Stimulated activated CD4-positive, alpha-beta T cell treated with anti-CD3 and anti-CD28 coated beads, Interleukin-2, amount 100 ng/mL, for 48 hours (primary cell): Measurements from ENCODE around the gene ALDH1A2.

Experiments
- DNase-seq, 2 donors: peaks; one replicate each; pipeline ENCODE4 v3.0.0-alpha.2; 2020

Gene ALDH1A2

GRCh38 chr15:57931570-57931969, 133.9 kb downstream of the ALDH1A2 start:
- no peak for DNase-seq

- no peak for DNase-seq
Measured at GRCh38 chr15:57927091-57927631, 138.3 kb downstream of the ALDH1A2 start.

DNA sequence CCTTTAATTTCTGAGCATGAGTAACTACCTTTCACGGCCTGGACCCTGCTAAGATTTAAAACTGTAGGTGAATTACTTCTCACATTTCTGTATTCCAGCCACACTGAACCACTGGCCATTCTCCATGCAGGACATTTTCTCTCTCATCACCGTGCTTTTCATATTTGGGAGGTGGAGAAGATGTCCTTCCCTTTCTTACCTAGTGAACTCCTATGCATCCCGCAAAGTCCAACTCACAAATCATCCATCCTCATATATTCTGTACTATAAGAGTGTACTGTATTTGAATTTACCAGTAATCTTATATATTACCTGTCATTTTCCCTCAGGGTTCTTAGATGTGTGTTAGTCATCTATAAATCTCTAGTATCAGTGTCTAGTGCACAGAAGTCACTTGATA, 139.9 kb downstream of the ALDH1A2 start:
- no peak for DNase-seq

DNA sequence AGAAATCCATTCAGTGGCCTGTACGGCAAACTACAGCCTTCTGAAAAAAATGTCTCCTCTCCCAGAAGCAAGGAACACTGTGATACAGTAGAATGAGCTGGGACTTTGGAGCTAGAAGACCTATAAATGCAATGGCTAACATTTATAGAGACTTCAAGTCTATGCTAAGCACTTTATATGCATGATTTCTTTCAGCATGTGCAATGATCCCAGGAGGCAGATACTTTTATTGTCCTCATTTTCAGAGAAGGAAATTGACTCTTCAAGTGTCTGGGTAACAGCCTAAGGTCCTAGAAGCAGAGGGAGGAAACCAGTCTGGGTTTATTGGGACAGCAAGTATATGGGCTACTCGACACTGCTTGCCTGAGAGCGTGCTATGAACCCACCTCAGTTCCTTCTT, 140.9 kb downstream of the ALDH1A2 start:
- no peak for DNase-seq

GRCh38 chr15:57923750-57924149, 141.8 kb downstream of the ALDH1A2 start:
- DNase-seq: no peak

DNA sequence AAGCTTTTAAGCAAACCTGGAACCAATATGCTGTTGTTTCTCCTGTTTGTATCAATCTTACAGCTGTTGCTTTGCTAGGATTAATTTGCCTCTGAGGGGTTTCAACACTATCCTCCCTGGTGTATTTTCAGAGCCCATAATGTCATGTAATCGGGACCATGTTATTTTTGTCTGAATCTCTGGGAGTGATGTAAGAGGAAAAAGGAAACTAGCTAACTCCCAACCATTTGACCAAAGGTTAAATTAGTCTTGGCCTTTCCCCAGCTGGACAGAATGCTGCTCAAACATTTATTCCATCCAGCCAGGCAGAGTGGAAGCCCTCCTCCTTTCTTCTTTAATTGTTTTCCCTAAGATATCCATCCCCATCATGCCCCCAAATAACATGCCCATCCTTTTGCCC, 142.2 kb downstream of the ALDH1A2 start:
- DNase-seq: no peak

GRCh38 chr15:57922776-57923175, 142.7 kb downstream of the ALDH1A2 start:
- no peak for DNase-seq

DNA sequence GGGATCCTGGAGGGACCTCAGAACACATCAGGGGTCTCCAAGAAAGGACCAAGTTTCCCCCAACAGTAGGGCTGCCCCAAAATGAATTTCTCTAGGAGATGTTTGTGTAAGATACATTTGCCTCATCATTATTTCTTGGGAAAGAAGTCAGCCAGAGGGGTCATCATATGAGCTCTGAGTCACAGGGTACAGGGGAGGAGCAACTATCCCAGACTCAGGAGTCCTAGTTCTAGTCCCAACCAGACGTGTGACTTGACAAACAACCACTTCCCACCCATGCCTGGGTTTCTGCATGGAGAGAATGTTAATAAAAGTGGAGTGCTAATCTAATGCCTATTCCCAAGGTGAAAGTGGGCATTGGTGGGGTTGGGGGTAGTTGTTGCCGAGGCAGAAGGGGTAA, 144.1 kb downstream of the ALDH1A2 start:
- DNase-seq: no peak

DNA sequence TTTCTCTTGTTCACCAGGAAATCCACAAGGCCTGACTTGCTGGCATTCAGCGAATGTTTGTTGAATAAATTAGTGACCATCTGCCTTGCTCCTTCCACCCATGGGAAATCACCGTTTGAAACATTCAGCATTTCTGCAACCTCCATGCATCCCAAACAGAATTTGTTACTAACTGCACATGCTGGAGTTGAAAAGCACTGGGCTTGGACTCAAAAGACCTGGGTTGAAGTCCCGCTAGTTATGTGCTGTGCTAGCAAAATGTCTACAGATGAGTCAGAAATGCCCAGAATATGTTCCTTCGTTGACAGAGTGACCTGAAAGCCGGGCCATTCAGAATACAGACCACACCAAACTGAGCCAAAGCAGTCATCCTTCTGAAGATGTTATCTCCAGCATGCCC, 144.6 kb downstream of the ALDH1A2 start:
- no peak for DNase-seq

DNA sequence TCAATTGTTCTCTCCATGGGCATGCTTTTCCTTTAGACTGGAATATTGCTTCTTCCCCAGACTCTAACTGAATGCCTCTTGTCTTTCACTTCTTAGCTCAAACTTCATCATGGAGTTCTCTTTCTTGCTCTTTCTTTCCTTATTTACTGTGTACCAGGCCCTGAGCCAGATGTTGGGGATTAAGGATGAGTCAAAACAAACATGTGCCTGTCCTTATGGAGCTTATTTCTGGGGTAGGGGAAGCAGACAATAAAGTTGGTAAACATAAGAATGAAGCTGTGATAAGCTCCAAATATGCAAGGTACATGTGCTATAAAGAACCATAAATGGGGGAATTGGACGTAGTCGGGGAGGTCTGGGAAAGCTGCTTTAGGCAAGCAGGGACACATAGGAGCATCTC, 145.8 kb downstream of the ALDH1A2 start:
- DNase-seq: no peak

- DNase-seq: no peak
Measured at GRCh38 chr15:57917998-57918397, 147.5 kb downstream of the ALDH1A2 start.

GRCh38 chr15:57916695-57917094, 148.8 kb downstream of the ALDH1A2 start:
- no peak for DNase-seq

- no peak for DNase-seq
Measured at GRCh38 chr15:57915827-57916531, 149.5 kb downstream of the ALDH1A2 start.

- DNase-seq: no peak
Measured at GRCh38 chr15:57914350-57915055, 151.0 kb downstream of the ALDH1A2 start.

DNA sequence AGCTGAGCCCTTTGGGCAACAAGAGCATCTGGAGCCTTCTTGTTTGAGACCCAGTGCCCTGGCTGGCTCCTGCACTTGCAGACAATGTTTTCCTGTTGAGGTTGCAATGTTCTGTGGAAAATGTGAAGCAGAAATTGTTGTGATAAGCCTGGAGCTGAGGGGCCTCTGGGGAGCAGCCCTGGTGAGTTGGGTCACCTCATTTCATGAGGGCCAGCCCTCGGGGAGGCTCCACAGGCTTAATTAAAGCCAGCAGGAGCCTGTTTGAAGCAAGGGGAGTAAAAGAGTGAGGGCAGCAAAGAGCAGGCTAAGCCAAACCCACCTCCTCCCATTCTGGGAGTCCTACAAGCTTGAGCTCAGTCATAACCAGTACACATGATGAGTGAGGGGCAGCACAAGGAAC, 154.3 kb downstream of the ALDH1A2 start:
- DNase-seq: no peak

- no peak for DNase-seq
Measured at GRCh38 chr15:57910672-57911071, 154.8 kb downstream of the ALDH1A2 start.

GRCh38 chr15:57909388-57909787, 156.1 kb downstream of the ALDH1A2 start:
- DNase-seq: no peak

DNA sequence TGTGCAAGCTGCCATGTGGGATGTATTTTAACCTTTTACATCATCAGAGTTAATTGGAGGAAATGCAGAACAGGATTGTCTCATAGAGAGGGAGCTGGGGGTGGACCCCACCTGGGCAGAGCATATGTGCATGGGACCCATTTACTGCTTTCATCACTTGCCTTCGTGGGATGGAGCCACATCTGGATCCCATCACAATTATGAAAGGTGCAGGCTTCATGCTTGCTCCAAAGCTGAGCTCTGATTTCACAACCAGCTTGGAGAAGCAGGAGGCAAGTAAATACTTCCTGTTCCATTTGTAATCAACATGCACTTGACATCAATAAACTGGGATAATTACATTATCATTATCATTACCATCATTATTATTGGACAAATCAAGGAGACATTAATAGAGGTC, 161.9 kb downstream of the ALDH1A2 start:
- DNase-seq: no peak
